GM12878 (cell line): Measurements from ENCODE around the gene BMF.

ENCODE experiments used
- ASH2L ChIP-seq: fragments of 300-600, 200-600 bp; sonication (generic); IDR thresholded peaks from 2 replicates; pipeline ENCODE4 v1.6.1; 2017; ENCODE audit warnings: low read depth, mild to moderate bottlenecking, borderline replicate concordance
- CTCF ChIP-seq, 3 experiments: IDR thresholded peaks in 2 of 3; conservative IDR thresholded peaks in 1 of 3; 2 replicates each; pipeline ENCODE4 v1.5.1; 2011; ENCODE audit warnings: low read depth in 3 of 3, low read length in 3 of 3, mild to moderate bottlenecking in 3 of 3, control low read depth in 2 of 3, moderate library complexity in 2 of 3, inconsistent platforms in 1 of 3, mixed read lengths in 1 of 3; ENCODE audit not compliant: control insufficient read depth in 2 of 3, insufficient read depth in 1 of 3; ENCODE audit errors: extremely low read depth in 1 of 3
- MYC ChIP-seq: IDR thresholded peaks from 2 replicates; pipeline ENCODE4 v1.6.1; 2011; ENCODE audit warnings: mild to moderate bottlenecking, low read length, moderate library complexity, inconsistent platforms; ENCODE audit not compliant: insufficient read depth, insufficient replicate concordance, insufficient read length, severe bottlenecking
- YY1 ChIP-seq: IDR thresholded peaks from 2 replicates; pipeline ENCODE4 v1.6.1; 2011; ENCODE audit warnings: low read depth, mild to moderate bottlenecking, low read length
- ZBTB33 ChIP-seq: fragments of 450-650 bp; IDR thresholded peaks from 2 replicates; pipeline ENCODE4 v1.6.1; 2017; ENCODE audit warnings: mild to moderate bottlenecking
- TF ChIP-seq, protein P1 (sequence below): IDR thresholded peaks from 2 replicates; pipeline ENCODE4 v1.6.1; 2012; ENCODE audit warnings: low read depth, low read length, improper control_type of control experiment

DNA sequence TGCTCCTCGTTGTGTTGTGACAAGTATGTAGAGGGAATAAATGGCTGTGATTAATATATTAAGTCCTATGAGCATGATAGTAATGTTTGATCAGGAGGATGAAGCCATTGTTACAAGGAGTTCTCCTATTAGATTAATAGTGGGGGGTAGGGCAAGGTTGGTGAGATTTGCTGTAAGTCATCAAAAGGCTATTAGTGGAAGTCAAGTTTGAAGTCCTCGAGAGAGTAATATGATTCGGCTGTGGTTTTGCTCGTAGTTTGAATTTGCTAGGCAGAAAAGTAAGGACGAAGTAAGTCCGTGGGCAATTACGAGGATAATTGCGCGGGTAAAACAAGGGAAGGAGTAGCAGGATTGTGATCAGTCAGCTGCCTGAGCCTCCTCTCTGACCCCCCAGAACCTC, 26.2 kb upstream of the BMF start:
- no peak for TF ChIP-seq MYC
- TF ChIP-seq ASH2L: no peak
- no peak for TF ChIP-seq ZBTB33
- no peak for TF ChIP-seq YY1
- no peak for TF ChIP-seq CTCF (IDR thresholded peaks at IDR 0.05 in 2 of 3, conservative IDR thresholded peaks at IDR 0.05 in 1 of 3; ENCODE audit: control insufficient read depth in 2 of 3, extremely low read depth in 1 of 3, insufficient read depth in 1 of 3, low read depth in 3 of 3, low read length in 3 of 3)
- TF ChIP-seq, protein P1, sequence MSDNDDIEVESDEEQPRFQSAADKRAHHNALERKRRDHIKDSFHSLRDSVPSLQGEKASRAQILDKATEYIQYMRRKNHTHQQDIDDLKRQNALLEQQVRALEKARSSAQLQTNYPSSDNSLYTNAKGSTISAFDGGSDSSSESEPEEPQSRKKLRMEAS: no peak
